GM12892 (cell line): ENCODE measurements around the gene TGFA.

Experiments
- DNase-seq: peaks from one replicate; pipeline ENCODE4 v3.0.0; 2011; ENCODE audit not compliant: insufficient read length
- FAIRE-seq: peaks from 2 replicates; lab custom pipeline; 2011; peaks lifted over from hg19 to GRCh38; lab: Jason Lieb, UNC
- POLR2A ChIP-seq: IDR thresholded peaks from 2 replicates; pipeline ENCODE4 v1.6.1; 2011; ENCODE audit warnings: low read depth, low read length, control low read depth
- POLR2AphosphoS5 ChIP-seq: IDR thresholded peaks from 2 replicates; pipeline ENCODE4 v1.6.1; 2011; ENCODE audit warnings: low read depth, low read length, control low read depth
- TAF1 ChIP-seq: IDR thresholded peaks from 2 replicates; pipeline ENCODE4 v1.6.1; 2011; ENCODE audit warnings: low read depth, mild to moderate bottlenecking, control low read depth, low read length, borderline replicate concordance

The TGFA gene

DNA sequence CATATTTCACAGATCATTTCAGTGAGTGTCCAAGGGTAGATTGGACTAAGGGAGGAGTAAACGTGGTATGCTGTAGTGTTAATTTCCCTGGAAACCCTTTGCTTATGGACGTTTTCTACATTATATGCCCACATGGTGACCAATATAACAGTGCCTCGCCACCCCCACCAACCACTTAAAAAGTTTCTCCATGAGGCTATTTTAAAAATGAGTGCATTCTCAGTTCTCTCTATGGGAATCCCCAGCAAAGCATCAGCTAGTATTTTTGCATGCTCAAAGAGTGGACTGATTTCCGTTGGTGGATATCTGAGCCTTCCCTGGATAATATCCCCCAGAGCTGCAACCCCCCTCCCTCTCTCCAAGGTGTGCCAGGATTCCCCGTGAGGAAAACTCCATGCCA, 73.2 kb downstream of the TGFA start:
- FAIRE-seq (no peak), DNase-seq (no peak)
- no peak for TF ChIP-seq TAF1

- TF ChIP-seq POLR2AphosphoS5 (no peak), POLR2A (no peak), TAF1 (no peak)
- FAIRE-seq (no peak), DNase-seq (no peak)
These were observed 73.8 kb downstream of the TGFA start for GRCh38 chr2:70479816-70480215.

- no peak for TF ChIP-seq POLR2AphosphoS5
- TF ChIP-seq POLR2A = no peak
- TF ChIP-seq TAF1 = no peak
- FAIRE-seq = no peak
- DNase-seq = no peak
These were observed 76.2 kb downstream of the TGFA start for GRCh38 chr2:70477441-70477844.

GRCh38 chr2:70475266-70475665, 78.4 kb downstream of the TGFA start:
- FAIRE-seq = no peak
- TF ChIP-seq TAF1 = no peak
- TF ChIP-seq POLR2A = no peak
- no peak for TF ChIP-seq POLR2AphosphoS5
- DNase-seq = no peak

GRCh38 chr2:70474256-70474848, 79.3 kb downstream of the TGFA start:
- DNase-seq (no peak), FAIRE-seq (no peak)
- TF ChIP-seq POLR2AphosphoS5 (no peak), POLR2A (no peak), TAF1 (no peak)

DNA sequence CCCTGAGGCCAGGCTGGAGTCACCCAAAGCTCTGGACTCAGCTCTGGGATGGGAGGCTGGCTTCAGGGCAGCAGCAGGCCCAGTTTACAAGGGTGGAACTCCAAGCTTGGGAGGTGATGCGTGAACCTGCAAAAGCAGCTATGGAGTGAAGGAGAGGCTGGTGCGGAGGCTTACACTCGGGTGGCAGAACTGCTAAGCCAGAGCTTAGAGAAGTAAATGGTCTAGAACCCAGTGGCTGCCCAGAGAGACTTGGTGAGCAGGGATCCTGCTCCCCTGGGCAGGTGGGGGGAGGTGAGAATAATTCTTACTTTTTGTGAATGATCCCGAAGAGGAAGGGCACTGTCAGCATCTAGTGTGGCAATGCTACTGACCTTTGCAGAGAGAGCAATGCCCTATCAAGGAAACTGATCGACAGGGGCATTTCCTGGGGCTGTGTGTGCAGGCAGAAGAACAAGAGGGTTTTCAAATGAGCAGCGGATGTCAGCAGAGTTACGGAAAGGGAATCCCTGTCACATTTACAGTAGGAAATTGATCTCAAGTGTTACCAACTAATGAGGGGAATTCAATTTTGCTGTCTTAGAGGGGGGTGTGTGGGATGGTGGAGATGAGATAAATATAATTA, 80.4 kb downstream of the TGFA start:
- DNase-seq (no peak), FAIRE-seq (no peak)
- TF ChIP-seq POLR2A = no peak
- no peak for TF ChIP-seq POLR2AphosphoS5
- TF ChIP-seq TAF1 = no peak

- TF ChIP-seq TAF1 (no peak), POLR2AphosphoS5 (no peak), POLR2A (no peak)
- FAIRE-seq = no peak
- DNase-seq = no peak
These were observed 81.3 kb downstream of the TGFA start for GRCh38 chr2:70472221-70472890.

- TF ChIP-seq POLR2AphosphoS5 = no peak
- TF ChIP-seq TAF1 = no peak
- TF ChIP-seq POLR2A = no peak
- no peak for DNase-seq
These were observed 82.5 kb downstream of the TGFA start for GRCh38 chr2:70471129-70471528.

GRCh38 chr2:70469961-70470360, 83.7 kb downstream of the TGFA start:
- TF ChIP-seq TAF1 (no peak), POLR2A (no peak), POLR2AphosphoS5 (no peak)
- no peak for DNase-seq
- no peak for FAIRE-seq

More at GRCh38 chr2:70471129-70471528, 82.5 kb downstream of the TGFA start:
- FAIRE-seq = no peak

- DNase-seq (no peak), FAIRE-seq (no peak)
- TF ChIP-seq POLR2A (no peak), TAF1 (no peak), POLR2AphosphoS5 (no peak)
These were observed 84.2 kb downstream of the TGFA start for GRCh38 chr2:70469435-70469834.

DNA sequence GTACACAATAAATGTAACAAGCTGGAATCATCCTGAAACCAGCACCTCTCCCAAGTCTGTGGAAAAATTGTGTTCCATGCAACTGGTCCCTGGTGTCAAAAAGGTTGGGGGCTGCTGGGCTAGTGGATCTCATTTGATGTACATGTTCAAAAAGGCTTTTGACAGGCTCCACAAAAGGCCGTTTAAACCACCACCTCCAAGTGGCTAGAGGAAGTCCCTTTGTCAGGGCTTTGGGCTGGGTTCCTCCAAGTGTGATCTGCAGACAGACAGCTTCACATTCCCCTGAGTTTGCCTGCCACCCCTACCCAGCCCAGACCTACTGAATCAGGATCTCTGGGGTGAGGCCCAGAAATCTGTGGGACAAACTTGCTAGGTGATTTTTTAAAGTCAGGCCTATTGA, 84.7 kb downstream of the TGFA start:
- TF ChIP-seq POLR2A (no peak), TAF1 (no peak), POLR2AphosphoS5 (no peak)
- no peak for DNase-seq
- FAIRE-seq = no peak
